Parathyroid adenoma (tissue), 2 donors: ENCODE measurements around the gene OVCH2.

ENCODE experiments used
- H2AFZ ChIP-seq: fragments of 300-600 bp; sonication (generic); one replicate; pipeline ENCODE4 v1.7.0; 2017; ENCODE audit warnings: antibody characterized with exemption, mild to moderate bottlenecking
- H3K27ac ChIP-seq: fragments of 300-600 bp; sonication (generic); one replicate; pipeline ENCODE4 v1.7.0; 2017
- H3K27me3 ChIP-seq: fragments of 300-600 bp; sonication (generic); one replicate; pipeline ENCODE4 v1.7.0; 2017; ENCODE audit warnings: low read length; ENCODE audit not compliant: control insufficient read depth, insufficient read depth
- H3K36me3 ChIP-seq: fragments of 300-600 bp; sonication (generic); one replicate; pipeline ENCODE4 v1.7.0; 2017; ENCODE audit warnings: low read length; ENCODE audit not compliant: control insufficient read depth, insufficient read depth
- H3K4me1 ChIP-seq: fragments of 300-600 bp; sonication (generic); one replicate; pipeline ENCODE4 v1.7.0; 2017; ENCODE audit warnings: control low read depth
- H3K4me2 ChIP-seq: fragments of 300-600 bp; sonication (generic); one replicate; pipeline ENCODE4 v1.7.0; 2017; ENCODE audit warnings: low read length
- H3K4me3 ChIP-seq: fragments of 300-600 bp; sonication (generic); one replicate; pipeline ENCODE4 v1.7.0; 2017; ENCODE audit warnings: low read depth, low read length
- H3K79me2 ChIP-seq: fragments of 300-600 bp; sonication (generic); one replicate; pipeline ENCODE4 v1.7.0; 2017; ENCODE audit warnings: control low read depth
- H3K9ac ChIP-seq: fragments of 300-600 bp; sonication (generic); one replicate; pipeline ENCODE4 v1.7.0; 2017; ENCODE audit warnings: mild to moderate bottlenecking
- H3K9me3 ChIP-seq: fragments of 300-600 bp; sonication (generic); one replicate; pipeline ENCODE4 v1.7.0; 2017; ENCODE audit warnings: low read length; ENCODE audit not compliant: control insufficient read depth
- CTCF ChIP-seq: fragments of 300-600 bp; sonication (generic); IDR thresholded peaks from one replicate; pipeline ENCODE4 v1.7.0; 2017; ENCODE audit warnings: antibody characterized with exemption, mild to moderate bottlenecking
- donor health status: primary hyperparathyroidism.

OVCH2 gene

GRCh38 chr11:7668911-7669310, 37.4 kb downstream of the OVCH2 start:
- Histone ChIP-seq H3K4me2 (no peak overlapping the region), H3K4me1 (peaks cover 41% of the 10 kb centered on the region), H3K36me3 (no peaks in the 10 kb centered on the region), H3K9ac (no peak overlapping the region), H3K4me3 (no peak overlapping the region), H3K27ac (peak overlapping the region; percentile 91), H3K9me3 (no peaks in the 10 kb centered on the region), H3K27me3 (no peaks in the 10 kb centered on the region), H2AFZ (no peak overlapping the region), H3K79me2 (no peaks in the 10 kb centered on the region)
- TF ChIP-seq CTCF: no peak

GRCh38 chr11:7668464-7668863, 37.8 kb downstream of the OVCH2 start:
- H3K9ac ChIP-seq: no peak overlapping the region
- peak overlapping the region; percentile 74 for H3K27ac ChIP-seq
- TF ChIP-seq CTCF: no peak
- no peaks in the 10 kb centered on the region for H3K36me3 ChIP-seq
- no peaks in the 10 kb centered on the region for H3K79me2 ChIP-seq
- peaks cover 41% of the 10 kb centered on the region for H3K4me1 ChIP-seq
- H3K9me3 ChIP-seq: no peaks in the 10 kb centered on the region
- H3K4me3 ChIP-seq: no peak overlapping the region
- no peak overlapping the region for H2AFZ ChIP-seq
- H3K4me2 ChIP-seq: no peak overlapping the region
- H3K27me3 ChIP-seq: no peaks in the 10 kb centered on the region

GRCh38 chr11:7667460-7667859, 38.8 kb downstream of the OVCH2 start:
- peaks cover 38% of the 10 kb centered on the region for H3K4me1 ChIP-seq
- no peaks in the 10 kb centered on the region for H3K9me3 ChIP-seq
- H3K9ac ChIP-seq: no peak overlapping the region
- H3K4me2 ChIP-seq: no peak overlapping the region
- no peaks in the 10 kb centered on the region for H3K36me3 ChIP-seq
- peak overlapping the region; percentile 74 for H3K27ac ChIP-seq
- H3K4me3 ChIP-seq: no peak overlapping the region
- H3K27me3 ChIP-seq: no peaks in the 10 kb centered on the region
- H2AFZ ChIP-seq: no peak overlapping the region
- no peak for TF ChIP-seq CTCF
- no peaks in the 10 kb centered on the region for H3K79me2 ChIP-seq

GRCh38 chr11:7666292-7666866, 39.9 kb downstream of the OVCH2 start:
- peaks cover 28% of the 10 kb centered on the region for H3K4me1 ChIP-seq
- no peaks in the 10 kb centered on the region for H3K79me2 ChIP-seq
- H3K9me3 ChIP-seq: no peaks in the 10 kb centered on the region
- H2AFZ ChIP-seq: no peak overlapping the region
- H3K4me2 ChIP-seq: no peak overlapping the region
- H3K36me3 ChIP-seq: no peaks in the 10 kb centered on the region
- peak overlapping the region; percentile 61 for H3K27ac ChIP-seq
- no peak for TF ChIP-seq CTCF
- no peaks in the 10 kb centered on the region for H3K27me3 ChIP-seq
- no peak overlapping the region for H3K9ac ChIP-seq
- H3K4me3 ChIP-seq: no peak overlapping the region
